ENCODE data around the gene FEM1A.

GRCh38 chr19:4758659-4759058, 32.9 kb upstream of the FEM1A start:
- TF ChIP-seq CTCF (IDR thresholded peaks at IDR 0.05): no peak
- TF ChIP-seq POLR2AphosphoS5 (IDR thresholded peaks at IDR 0.05; ENCODE audit: low read depth, low read length): no peak
- TF ChIP-seq SIN3A (IDR thresholded peaks at IDR 0.05; ENCODE audit: borderline replicate concordance, insufficient read depth, low read depth, low read length): no peak
- TF ChIP-seq REST (IDR thresholded peaks at IDR 0.05; ENCODE audit: insufficient read depth in 1 of 2, low read depth in 2 of 2, low read length in 1 of 2): no peak
